ENCODE results near the gene DVL3.

The DVL3 gene

DNA sequence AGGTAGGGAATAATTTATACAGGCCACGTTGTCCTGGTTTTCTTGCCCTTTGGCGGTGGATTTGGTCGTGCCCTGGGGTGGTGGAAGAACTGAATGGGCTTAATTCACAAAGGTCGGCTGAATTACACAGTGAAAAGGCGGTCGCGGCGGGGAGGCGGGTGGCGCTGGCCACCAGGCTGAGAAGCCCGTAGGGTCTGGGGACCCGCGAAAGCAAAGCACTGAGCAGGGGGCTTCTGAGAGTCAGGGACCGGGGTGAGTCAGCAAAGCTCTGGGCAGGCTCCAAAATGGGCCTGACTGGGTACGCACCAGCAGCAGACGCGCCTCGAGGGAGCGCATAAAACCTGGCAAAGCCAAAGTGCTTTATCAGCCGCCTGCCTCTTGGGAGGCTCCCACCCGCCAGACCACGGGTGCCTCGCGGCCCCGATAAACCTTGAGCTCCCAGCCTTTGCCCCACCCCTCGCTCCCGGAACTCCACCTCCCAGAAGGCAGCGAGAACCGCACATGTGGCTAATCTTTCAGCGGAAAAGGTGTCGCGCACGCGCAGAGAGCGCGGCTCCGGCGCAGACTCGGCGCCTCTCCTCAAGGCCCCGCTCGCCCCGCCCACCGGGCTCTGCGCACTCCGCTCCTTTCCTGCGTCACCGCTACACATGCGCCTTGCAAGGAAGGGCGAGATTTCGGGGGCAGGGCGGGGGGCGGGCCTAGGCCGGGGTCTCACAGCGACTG, 30.4 kb downstream of the DVL3 start:
- H3K27me3 ChIP-seq (ENCODE audit: low read length): no peaks in the 10 kb centered on the region
- H3F3A ChIP-seq (ENCODE audit: insufficient read depth): 0 out of 2 replicates have a peak, but pooled peaks cover 3% of the 10 kb centered on the region
- no peak for TF ChIP-seq EZH2phosphoT487 (conservative IDR thresholded peaks at IDR 0.05; ENCODE audit: low read length)
- TF ChIP-seq, protein P1, sequence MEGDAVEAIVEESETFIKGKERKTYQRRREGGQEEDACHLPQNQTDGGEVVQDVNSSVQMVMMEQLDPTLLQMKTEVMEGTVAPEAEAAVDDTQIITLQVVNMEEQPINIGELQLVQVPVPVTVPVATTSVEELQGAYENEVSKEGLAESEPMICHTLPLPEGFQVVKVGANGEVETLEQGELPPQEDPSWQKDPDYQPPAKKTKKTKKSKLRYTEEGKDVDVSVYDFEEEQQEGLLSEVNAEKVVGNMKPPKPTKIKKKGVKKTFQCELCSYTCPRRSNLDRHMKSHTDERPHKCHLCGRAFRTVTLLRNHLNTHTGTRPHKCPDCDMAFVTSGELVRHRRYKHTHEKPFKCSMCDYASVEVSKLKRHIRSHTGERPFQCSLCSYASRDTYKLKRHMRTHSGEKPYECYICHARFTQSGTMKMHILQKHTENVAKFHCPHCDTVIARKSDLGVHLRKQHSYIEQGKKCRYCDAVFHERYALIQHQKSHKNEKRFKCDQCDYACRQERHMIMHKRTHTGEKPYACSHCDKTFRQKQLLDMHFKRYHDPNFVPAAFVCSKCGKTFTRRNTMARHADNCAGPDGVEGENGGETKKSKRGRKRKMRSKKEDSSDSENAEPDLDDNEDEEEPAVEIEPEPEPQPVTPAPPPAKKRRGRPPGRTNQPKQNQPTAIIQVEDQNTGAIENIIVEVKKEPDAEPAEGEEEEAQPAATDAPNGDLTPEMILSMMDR (IDR thresholded peaks at IDR 0.05; ENCODE audit: insufficient read depth, low read length, poor library complexity, severe bottlenecking): no peak
- H3K9me2 ChIP-seq (replicated peaks; ENCODE audit: insufficient read depth, low read length): no peaks in the 10 kb centered on the region
- peak overlapping the region; percentile 73 for H3K9ac ChIP-seq (ENCODE audit: low read length)
- H2AFZ ChIP-seq (ENCODE audit: low read depth, low read length, severe bottlenecking): peak overlapping the region; percentile 56
- no peaks in the 10 kb centered on the region for H3K36me3 ChIP-seq (ENCODE audit: low read length)
- H3K79me2 ChIP-seq (ENCODE audit: insufficient read depth, low read length): peaks cover 29% of the 10 kb centered on the region
- no peaks in the 10 kb centered on the region for H4K20me1 ChIP-seq (ENCODE audit: low read depth, low read length)
- H3K9me3 ChIP-seq (ENCODE audit: insufficient read depth, low read length): no peaks in the 10 kb centered on the region
- peak overlapping the region; percentile 58 for H3K27ac ChIP-seq (ENCODE audit: low read depth, low read length)
- peak overlapping the region; percentile 76 for H3K4me3 ChIP-seq (ENCODE audit: insufficient read depth, low read length, poor library complexity, severe bottlenecking)
- peak overlapping the region; percentile 75 for H3K4me2 ChIP-seq (ENCODE audit: low read depth, low read length, poor library complexity, severe bottlenecking)

DNA sequence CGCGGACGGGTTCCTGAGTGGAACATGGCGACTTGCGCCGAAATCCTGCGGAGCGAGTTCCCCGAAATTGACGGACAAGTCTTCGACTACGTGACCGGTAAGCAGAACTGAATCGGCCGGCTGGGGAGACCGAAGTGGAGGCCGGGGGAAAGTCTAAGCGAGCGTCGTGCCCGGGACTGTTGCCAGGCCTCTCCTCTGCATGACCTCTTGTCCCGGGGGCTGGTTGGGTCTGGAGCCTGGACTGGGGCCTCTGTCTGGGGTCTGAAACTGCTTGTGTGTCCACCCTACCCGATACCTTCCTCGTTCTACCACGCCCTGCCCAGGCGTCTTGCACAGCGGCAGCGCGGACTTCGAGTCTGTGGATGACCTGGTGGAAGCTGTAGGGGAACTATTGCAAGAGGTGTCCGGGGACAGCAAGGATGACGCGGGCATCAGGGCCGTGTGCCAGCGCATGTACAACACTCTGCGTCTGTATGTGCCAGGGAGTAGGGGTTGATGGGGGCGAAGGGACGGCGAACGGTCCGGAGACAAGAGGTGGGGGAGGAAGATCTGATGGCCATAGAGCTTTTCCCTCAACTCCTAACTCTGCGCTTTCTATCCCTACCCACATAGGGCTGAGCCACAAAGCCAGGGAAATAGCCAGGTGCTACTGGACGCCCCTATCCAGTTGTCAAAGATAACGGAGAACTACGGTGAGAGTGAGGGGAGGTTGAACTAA, 31.2 kb downstream of the DVL3 start, which contains the start of gene ABCF3:
Gene ABCF3, plus strand, starts transcription at position 16 of the 718 bp plus-strand sequence. Its CDS starts 9 bp downstream, at position 25.
- Histone ChIP-seq H3K4me2 (ENCODE audit: low read depth, low read length, poor library complexity, severe bottlenecking) (peak within 1 kb of the TSS; percentile 75), H3K9me3 (ENCODE audit: insufficient read depth, low read length) (no peaks in the 10 kb centered on the region), H3K27me3 (ENCODE audit: low read length) (no peaks in the 10 kb centered on the region), H3F3A (ENCODE audit: insufficient read depth) (0 out of 2 replicates have a peak, but pooled peaks cover 3% of the 10 kb centered on the region), H3K79me2 (ENCODE audit: insufficient read depth, low read length) (peaks cover 29% of the 10 kb centered on the region), H3K4me3 (ENCODE audit: insufficient read depth, low read length, poor library complexity, severe bottlenecking) (peak within 1 kb of the TSS; percentile 76), H3K36me3 (ENCODE audit: low read length) (peaks cover 4% of the 10 kb centered on the region; the same call in 1 of the 2 replicates), H2AFZ (ENCODE audit: low read depth, low read length, severe bottlenecking) (peak within 1 kb of the TSS; percentile 56), H3K9ac (ENCODE audit: low read length) (peak within 1 kb of the TSS; percentile 73), H3K9me2 (replicated peaks; ENCODE audit: insufficient read depth, low read length) (no peaks in the 10 kb centered on the region), H4K20me1 (ENCODE audit: low read depth, low read length) (no peaks in the 10 kb centered on the region), H3K27ac (ENCODE audit: low read depth, low read length) (peak within 1 kb of the TSS; percentile 58)
- TF ChIP-seq, protein P1 (IDR thresholded peaks at IDR 0.05; ENCODE audit: insufficient read depth, low read length, poor library complexity, severe bottlenecking): no peak
- no peak for TF ChIP-seq EZH2phosphoT487 (conservative IDR thresholded peaks at IDR 0.05; ENCODE audit: low read length)

DNA sequence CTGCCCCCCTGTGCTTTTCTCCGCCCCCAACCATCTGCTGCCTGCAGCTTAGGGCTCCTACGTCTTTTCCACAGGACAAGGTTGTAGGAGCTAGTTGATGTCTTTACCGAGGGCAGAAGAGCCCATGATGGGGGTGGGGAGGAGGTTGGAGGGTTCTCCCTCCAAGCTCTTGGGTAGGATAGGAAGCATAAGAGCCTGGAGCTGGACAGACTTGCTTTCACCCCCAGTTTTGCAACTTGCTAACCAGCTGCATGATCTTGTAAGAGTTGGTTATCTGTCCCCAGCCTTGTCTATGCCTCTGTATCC, 31.7 kb downstream of the DVL3 start:
- Histone ChIP-seq H3K9ac (ENCODE audit: low read length) (peak overlapping the region; percentile 73), H3K9me2 (replicated peaks; ENCODE audit: insufficient read depth, low read length) (no peaks in the 10 kb centered on the region), H2AFZ (ENCODE audit: low read depth, low read length, severe bottlenecking) (no peak overlapping the region), H3K4me3 (ENCODE audit: insufficient read depth, low read length, poor library complexity, severe bottlenecking) (peak overlapping the region; percentile 76), H3K79me2 (ENCODE audit: insufficient read depth, low read length) (peaks cover 29% of the 10 kb centered on the region), H3K9me3 (ENCODE audit: insufficient read depth, low read length) (no peaks in the 10 kb centered on the region), H3K4me2 (ENCODE audit: low read depth, low read length, poor library complexity, severe bottlenecking) (peak overlapping the region; percentile 68), H3K27me3 (ENCODE audit: low read length) (no peaks in the 10 kb centered on the region), H3K27ac (ENCODE audit: low read depth, low read length) (no peak overlapping the region), H3K36me3 (ENCODE audit: low read length) (peaks cover 6% of the 10 kb centered on the region; the same call in 1 of the 2 replicates), H4K20me1 (ENCODE audit: low read depth, low read length) (no peaks in the 10 kb centered on the region), H3F3A (ENCODE audit: insufficient read depth) (0 out of 2 replicates have a peak, but pooled peaks cover 3% of the 10 kb centered on the region)
- no peak for TF ChIP-seq EZH2phosphoT487 (conservative IDR thresholded peaks at IDR 0.05; ENCODE audit: low read length)
- TF ChIP-seq, protein P1 (IDR thresholded peaks at IDR 0.05; ENCODE audit: insufficient read depth, low read length, poor library complexity, severe bottlenecking): no peak

Data from SU-DHL-6 (cell line).